GM12878 (cell line): Measurements from ENCODE around the gene LRP1B. TPM values are rescaled to one million over a fixed set of nuclear protein-coding genes. Genes with fewer than 3 reads are reported as not detected.

Source experiments
- ATAC-seq: fragments of 200-7000 bp; cut with Tn5 transposase; 3 replicates; pipeline ENCODE4 v1.9.1; 2020; ENCODE audit warnings: mild to moderate bottlenecking, moderate library complexity
- BruUV-seq: library from RNA; stranded (reverse); fragments of 400-500 nt; replicated peaks from 2 replicates; lab custom pipeline; 2021; lab: Mats Ljungman, UMichigan
- CTCF ChIA-PET: fragments of 300-600 bp; sonication (Branson Sonifier 250); formaldehyde crosslinking; extraction: SDS; loops from one replicate; lab custom pipeline; 2021; ENCODE audit warnings: inconsistent platforms; lab: Yijun Ruan, JAX
- POLR2A ChIA-PET: fragments of 350-600 bp; formaldehyde crosslinking; extraction: SDS; loops from one replicate; lab custom pipeline; 2021; ENCODE audit warnings: inconsistent platforms; lab: Charles Lee
- RAD21 ChIA-PET: fragments of 300-600 bp; sonication (Branson Sonifier 250); formaldehyde crosslinking; loops from one replicate; lab custom pipeline; 2023; ENCODE audit warnings: antibody characterized with exemption; ENCODE audit not compliant: unreplicated experiment; lab: Charles Lee
- SMC1A ChIA-PET: fragments of 300-600 bp; sonication (Branson Sonifier 250); formaldehyde crosslinking; loops from one replicate; lab custom pipeline; 2023; ENCODE audit not compliant: unreplicated experiment, uncharacterized antibody; lab: Charles Lee
- DNase-seq: peaks from one replicate; pipeline ENCODE4 v3.0.0-alpha.2; 2011; ENCODE audit warnings: low read depth, low spot score
- FAIRE-seq: peaks from 3 replicates; lab custom pipeline; 2011; peaks lifted over from hg19 to GRCh38; lab: Jason Lieb, UNC
- H2AFZ ChIP-seq: 2 replicates; pipeline ENCODE4 v1.6.0; 2011; ENCODE audit warnings: low read depth, low read length, control low read depth; ENCODE audit not compliant: control insufficient read depth
- H3K27ac ChIP-seq: 2 replicates; pipeline ENCODE4 v1.5.1; 2011; ENCODE audit warnings: control low read depth; ENCODE audit not compliant: control insufficient read depth, insufficient read depth
- H3K27me3 ChIP-seq, 2 experiments: replicated peaks in 1 of 2; 2 replicates each; pipeline versions ENCODE4 v1.6.0 to v1.6.1; 2011; ENCODE audit warnings: low read length in 1 of 2; ENCODE audit not compliant: control insufficient read depth in 2 of 2, insufficient read depth in 2 of 2
- H3K36me3 ChIP-seq, 2 experiments: 2 replicates each; pipeline ENCODE4 v1.5.1; 2011; ENCODE audit warnings: low read length in 1 of 2; ENCODE audit not compliant: control insufficient read depth in 2 of 2, insufficient read depth in 2 of 2
- H3K4me1 ChIP-seq: 2 replicates; pipeline ENCODE4 v1.6.1; 2011; ENCODE audit warnings: mild to moderate bottlenecking, low read length, moderate library complexity, mixed read lengths; ENCODE audit not compliant: control insufficient read depth, insufficient read depth
- H3K4me2 ChIP-seq: 2 replicates; pipeline ENCODE4 v1.6.0; 2011; ENCODE audit warnings: control low read depth; ENCODE audit not compliant: control insufficient read depth, insufficient read depth
- H3K4me3 ChIP-seq: fragments of 200-600 bp; sonication (generic); 2 replicates; pipeline ENCODE4 v1.5.1; 2016
- H3K79me2 ChIP-seq: 2 replicates; pipeline ENCODE4 v1.6.0; 2011; ENCODE audit warnings: low read length; ENCODE audit not compliant: control insufficient read depth, insufficient read depth
- H3K9ac ChIP-seq: 2 replicates; pipeline ENCODE4 v1.8.0; 2011; ENCODE audit warnings: low read length, control low read depth, mixed read lengths; ENCODE audit not compliant: control insufficient read depth, insufficient read depth
- H3K9me3 ChIP-seq: replicated peaks from 3 replicates; pipeline ENCODE4 v1.5.1; 2011; ENCODE audit warnings: mild to moderate bottlenecking, low read length; ENCODE audit not compliant: control insufficient read depth, insufficient read depth
- H4K20me1 ChIP-seq: 2 replicates; pipeline ENCODE4 v1.6.0; 2011; ENCODE audit not compliant: control insufficient read depth, insufficient read depth
- CHD2 ChIP-seq: IDR thresholded peaks from 2 replicates; pipeline ENCODE4 v1.6.1; 2011; ENCODE audit warnings: low read depth, low read length, improper control_type of control experiment, borderline replicate concordance
- E2F8 ChIP-seq: fragments of 450-650 bp; IDR thresholded peaks from 2 replicates; pipeline ENCODE4 v1.6.1; 2018; ENCODE audit warnings: mild to moderate bottlenecking, low read depth, moderate library complexity; ENCODE audit not compliant: partially characterized antibody
- EED ChIP-seq: sonication (generic); IDR thresholded peaks from 2 replicates; pipeline ENCODE4 v1.6.1; 2016; ENCODE audit warnings: antibody characterized with exemption, low read depth
- KAT2A ChIP-seq: conservative IDR thresholded peaks from 2 replicates; pipeline ENCODE4 v1.6.1; 2011; ENCODE audit warnings: low read depth, low read length; ENCODE audit not compliant: control insufficient read depth
- MTA2 ChIP-seq: fragments of 450-650 bp; IDR thresholded peaks from 2 replicates; pipeline ENCODE4 v1.6.1; 2016; ENCODE audit warnings: low read depth, mild to moderate bottlenecking, moderate library complexity
- MTA3 ChIP-seq: IDR thresholded peaks from 2 replicates; pipeline ENCODE4 v1.6.1; 2012; ENCODE audit warnings: low read length, inconsistent platforms, borderline replicate concordance
- PAX5 ChIP-seq: IDR thresholded peaks from 2 replicates; pipeline ENCODE4 v1.6.1; 2011; ENCODE audit warnings: low read depth, low read length, borderline replicate concordance
- WRNIP1 ChIP-seq: IDR thresholded peaks from 2 replicates; pipeline ENCODE4 v1.6.1; 2011; ENCODE audit warnings: low read depth, low read length, improper control_type of control experiment, borderline replicate concordance
- ZBTB33 ChIP-seq: fragments of 450-650 bp; IDR thresholded peaks from 2 replicates; pipeline ENCODE4 v1.6.1; 2017; ENCODE audit warnings: mild to moderate bottlenecking
- WGBS: methylation state at CpG from one replicate; pipeline ENCODE4 v1.1.6; 2016; ENCODE audit warnings: low lambda C conversion rate; ENCODE audit not compliant: insufficient replicate concordance, insufficient coverage; ENCODE audit errors: missing lambda C conversion rate; 5-methylcytosine and 5-hydroxymethylcytosine counted together
- in situ Hi-C: fragments of 300-500 bp; cut with MboI; formaldehyde crosslinking; loops from 9 replicates; pipeline ENCODE4 v1.14.3; 2018; ENCODE audit warnings: mixed read lengths
- intact Hi-C: fragments of 100-400 bp; cut with micrococcal nuclease; formaldehyde crosslinking; loops from one replicate; pipeline ENCODE4 v1.14.2; 2022; ENCODE audit not compliant: unreplicated experiment
- polyA plus RNA-seq, 11 experiments: library from polyadenylated mRNA; depleted of rRNA in 4 of 11; unstranded in 6 of 11; stranded (reverse) in 5 of 11; fragments of >200 nt; fragmentation: Nextera tagmentation in 4 of 11; fragmentation: Illumina TruSeq in 1 of 11; extraction: Ambion mirVana in 4 of 11; extraction: Trizol in 1 of 11; gene quantifications; 1 replicate in 1 of 11; 2 replicates in 10 of 11; pipeline versions ENCODE4 v1.2.1 to v1.2.3, GENCODE V29; 2011 to 2016; ENCODE audit warnings: inconsistent platforms in 2 of 11, missing spikeins in 2 of 11, low read depth in 1 of 11
- total RNA-seq, 4 experiments: library from RNA; depleted of rRNA in 3 of 4; stranded (reverse); fragments of >200 nt in 3 of 4; fragmentation: Illumina TruSeq in 1 of 4; extraction: Trizol in 1 of 4; gene quantifications; 2 replicates each; pipeline versions ENCODE4 v1.2.1 to v1.2.3, GENCODE V29; 2013 to 2021
- TF ChIP-seq, protein P1 (sequence below): IDR thresholded peaks from 2 replicates; pipeline ENCODE4 v1.6.1; 2012; ENCODE audit warnings: low read depth, low read length, improper control_type of control experiment

Gene LRP1B
- total and polyA plus RNA-seq, 10 of the 15 experiments (the other 5 are each of a cell fraction or from before 2014, with no cell fraction given), result under 0.01 to 0.06 (median 0.03) TPM; not detected in 5

DNA sequence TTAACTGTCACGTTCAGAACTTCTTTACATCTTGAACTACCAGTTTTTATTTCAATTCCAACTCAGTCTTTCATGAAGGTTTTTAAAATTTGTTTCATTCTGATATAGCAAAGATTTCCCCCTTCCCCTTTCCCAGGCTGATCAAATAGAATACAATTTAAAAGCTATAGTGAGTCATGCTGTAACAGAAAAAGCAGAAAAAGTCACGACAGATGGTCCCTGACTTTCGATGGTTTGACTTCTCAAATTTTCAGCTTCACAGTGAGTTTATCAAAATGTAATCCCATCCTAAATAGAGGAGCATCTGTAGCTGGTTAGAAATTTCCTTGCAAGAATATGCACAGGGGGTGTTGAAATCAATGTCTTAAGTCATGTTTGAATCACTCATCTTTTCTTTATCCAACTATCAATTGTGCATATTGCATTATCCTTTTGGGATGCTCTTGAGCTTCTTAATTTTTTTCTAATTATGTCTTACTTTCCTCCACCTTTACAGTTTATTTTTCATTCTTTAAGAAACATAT, 500.3 kb downstream of the LRP1B start:
- H3K9ac ChIP-seq, result no peak overlapping the region
- no peak for FAIRE-seq
- no peaks in the 10 kb centered on the region for H4K20me1 ChIP-seq
- H3K4me3 ChIP-seq, result no peak overlapping the region
- H3K4me2 ChIP-seq, result no peak overlapping the region
- WGBS, result 1% methylated on average over 3 of the region's 3 CpGs
- CTCF ChIA-PET, result interaction anchor here (2.2 kb wide), 1 partner anchor 10 kb away, joined by 5 read pairs; no protein-coding TSS in a partner anchor
- H3K4me1 ChIP-seq, result no peaks in the 10 kb centered on the region
- H3K27ac ChIP-seq, result no peak overlapping the region
- SMC1A ChIA-PET, result interaction anchor here (0.6 kb wide), 1 partner anchor 394 kb away, joined by 3 read pairs; no protein-coding TSS in a partner anchor
- no peak for ATAC-seq
- intact Hi-C loops (no loop called here), in situ Hi-C loops (no loop called here)
- POLR2A ChIA-PET, result no interaction called here
- TF ChIP-seq, protein P1, sequence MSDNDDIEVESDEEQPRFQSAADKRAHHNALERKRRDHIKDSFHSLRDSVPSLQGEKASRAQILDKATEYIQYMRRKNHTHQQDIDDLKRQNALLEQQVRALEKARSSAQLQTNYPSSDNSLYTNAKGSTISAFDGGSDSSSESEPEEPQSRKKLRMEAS, result no peak
- no peak for TF ChIP-seq ZBTB33
- no peak for TF ChIP-seq EED
- no peak for TF ChIP-seq WRNIP1
- TF ChIP-seq E2F8, result no peak
- no peak for TF ChIP-seq CHD2
- TF ChIP-seq MTA2, result no peak
- TF ChIP-seq KAT2A, result no peak
- TF ChIP-seq MTA3, result no peak
- no peak for TF ChIP-seq PAX5
- no TSS peak for BruUV-seq
- RAD21 ChIA-PET, result no interaction called here
- H3K36me3 ChIP-seq, result no peaks in the 10 kb centered on the region
- no peaks in the 10 kb centered on the region for H3K79me2 ChIP-seq
- H3K9me3 ChIP-seq, result no peaks in the 10 kb centered on the region
- DNase-seq, result no peak
- no peak overlapping the region for H2AFZ ChIP-seq
- H3K27me3 ChIP-seq, result no peaks in the 10 kb centered on the region
